Kidney (tissue), 14 donors: Measurements from ENCODE around the gene PFKL. TPM values are rescaled to one million over a fixed set of nuclear protein-coding genes. Genes with fewer than 3 reads are reported as not detected.

Experiments
- DNase-seq, 5 donors: peaks; one replicate each; pipeline ENCODE4 v3.0.0-alpha.2; 2013 to 2020
- FAIRE-seq: peaks from 2 replicates; lab custom pipeline; 2012; peaks lifted over from hg19 to GRCh38; lab: Jason Lieb, UNC
- H3K27ac ChIP-seq, 2 donors: one replicate each; pipeline ENCODE4 v1.7.0; 2013; ENCODE audit warnings: low read depth in 2 of 2, low read length in 2 of 2, inconsistent platforms in 1 of 2
- H3K27me3 ChIP-seq: one replicate; pipeline ENCODE4 v1.7.1; 2013; ENCODE audit warnings: low read length, inconsistent platforms; ENCODE audit not compliant: control insufficient read depth, insufficient read depth
- H3K36me3 ChIP-seq, 3 donors: one replicate each; pipeline versions ENCODE4 v1.7.0 to v1.7.1; 2013; ENCODE audit warnings: low read length in 3 of 3, control low read depth in 1 of 3, inconsistent platforms in 1 of 3; ENCODE audit not compliant: insufficient read depth in 3 of 3, control insufficient read depth in 2 of 3
- H3K4me1 ChIP-seq, 3 donors: one replicate each; pipeline versions ENCODE4 v1.7.0 to v1.7.1; 2013; ENCODE audit warnings: low read length in 3 of 3, inconsistent platforms in 1 of 3, low read depth in 1 of 3; ENCODE audit not compliant: control insufficient read depth in 2 of 3, insufficient read depth in 2 of 3
- H3K4me3 ChIP-seq, 3 donors: one replicate each; pipeline versions ENCODE4 v1.7.0 to v1.8.1; 2013; ENCODE audit warnings: low read length in 3 of 3, control low read depth in 1 of 3, inconsistent platforms in 1 of 3
- H3K9ac ChIP-seq, 3 donors: one replicate each; pipeline versions ENCODE4 v1.7.0 to v1.7.1; 2013; ENCODE audit warnings: low read length in 3 of 3, control low read depth in 1 of 3, inconsistent platforms in 1 of 3
- H3K9me3 ChIP-seq, 3 donors: one replicate each; pipeline versions ENCODE4 v1.7.0 to v1.7.1; 2013; ENCODE audit warnings: low read length in 3 of 3, control low read depth in 1 of 3, inconsistent platforms in 1 of 3; ENCODE audit not compliant: control insufficient read depth in 2 of 3, insufficient read depth in 1 of 3
- intact Hi-C: fragments of 100-400 bp; cut with DNase I; formaldehyde crosslinking; loops from one replicate; pipeline ENCODE4 v1.11.1; 2022
- polyA plus RNA-seq: library from polyadenylated mRNA; stranded (reverse); fragments of 350-450 nt; fragmentation: Illumina TruSeq; extraction: RNeasy Lipid Tissue Mini Kit (QIAGEN cat#74804); gene quantifications from one replicate; pipeline ENCODE4 v1.2.3, GENCODE V29; 2014; ENCODE audit warnings: low read depth, low replicate concordance; ENCODE audit not compliant: insufficient read depth
- total RNA-seq: library from RNA; stranded (reverse); fragmentation: NEBNext Ultra II Directional; extraction: Animal tissue kit (Norgen Biotek cat#: 25700); gene quantifications from one replicate; pipeline ENCODE4 v1.2.1, GENCODE V29; 2021
- TF ChIP-seq, protein P1 (sequence below): IDR thresholded peaks from 3 replicates; pipeline ENCODE4 v1.5.1; 2012; ENCODE audit warnings: mild to moderate bottlenecking, moderate library complexity, borderline replicate concordance; ENCODE audit not compliant: insufficient read depth; ENCODE audit errors: extremely low read depth
- donor health status: control.
- donor health status: control.
- donor health status: control.
- donor health status: control.
- donor health status: control.
- donor health status: DM: yes; HTN: yes; CAD: no.
- donor health status: Normal renal cell carcinoma (clear cell type).

Gene PFKL
- total and polyA plus RNA-seq, 2 donors from 2014 or later: 155 to 197 TPM

DNA sequence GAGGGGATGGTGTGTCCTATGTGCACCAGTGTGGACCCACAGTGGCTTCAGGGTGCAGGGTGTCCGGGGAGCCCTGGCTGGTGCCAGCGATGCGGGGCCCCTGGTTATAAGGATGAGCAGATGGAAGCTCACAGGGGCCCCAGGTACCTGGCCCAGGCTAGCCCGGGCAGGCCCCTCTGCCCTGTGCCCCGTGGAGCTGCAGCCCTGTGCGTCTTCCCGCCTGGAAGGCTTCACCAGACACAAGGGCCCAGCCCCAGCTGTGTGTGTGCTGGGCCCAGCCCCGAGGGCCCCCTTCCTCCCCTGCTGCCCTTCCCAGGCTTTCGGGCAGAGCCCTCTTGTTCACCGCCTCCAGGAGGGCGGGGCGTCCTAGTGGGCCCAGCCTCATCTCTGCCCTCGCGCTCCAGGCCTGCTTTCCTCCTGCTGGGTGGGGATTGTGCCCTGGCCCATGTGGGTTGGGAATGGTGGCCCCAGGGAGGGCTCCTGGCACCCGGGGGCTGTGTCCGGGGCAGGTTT, 15.9 kb downstream of the PFKL start:
- TF ChIP-seq, protein P1, sequence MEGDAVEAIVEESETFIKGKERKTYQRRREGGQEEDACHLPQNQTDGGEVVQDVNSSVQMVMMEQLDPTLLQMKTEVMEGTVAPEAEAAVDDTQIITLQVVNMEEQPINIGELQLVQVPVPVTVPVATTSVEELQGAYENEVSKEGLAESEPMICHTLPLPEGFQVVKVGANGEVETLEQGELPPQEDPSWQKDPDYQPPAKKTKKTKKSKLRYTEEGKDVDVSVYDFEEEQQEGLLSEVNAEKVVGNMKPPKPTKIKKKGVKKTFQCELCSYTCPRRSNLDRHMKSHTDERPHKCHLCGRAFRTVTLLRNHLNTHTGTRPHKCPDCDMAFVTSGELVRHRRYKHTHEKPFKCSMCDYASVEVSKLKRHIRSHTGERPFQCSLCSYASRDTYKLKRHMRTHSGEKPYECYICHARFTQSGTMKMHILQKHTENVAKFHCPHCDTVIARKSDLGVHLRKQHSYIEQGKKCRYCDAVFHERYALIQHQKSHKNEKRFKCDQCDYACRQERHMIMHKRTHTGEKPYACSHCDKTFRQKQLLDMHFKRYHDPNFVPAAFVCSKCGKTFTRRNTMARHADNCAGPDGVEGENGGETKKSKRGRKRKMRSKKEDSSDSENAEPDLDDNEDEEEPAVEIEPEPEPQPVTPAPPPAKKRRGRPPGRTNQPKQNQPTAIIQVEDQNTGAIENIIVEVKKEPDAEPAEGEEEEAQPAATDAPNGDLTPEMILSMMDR: no peak
- Histone ChIP-seq H3K9ac (no peak overlapping the region), H3K27ac (no peak overlapping the region), H3K27me3 (no peaks in the 10 kb centered on the region), H3K4me3 (no peak overlapping the region), H3K4me1 (no peaks in the 10 kb centered on the region), H3K9me3 (no peaks in the 10 kb centered on the region), H3K36me3 (peaks cover 5 to 52% (median 19%) of the 10 kb centered on the region in 3 donors)
- FAIRE-seq (no peak), DNase-seq (no peak)
- intact Hi-C loops: no loop called here

DNA sequence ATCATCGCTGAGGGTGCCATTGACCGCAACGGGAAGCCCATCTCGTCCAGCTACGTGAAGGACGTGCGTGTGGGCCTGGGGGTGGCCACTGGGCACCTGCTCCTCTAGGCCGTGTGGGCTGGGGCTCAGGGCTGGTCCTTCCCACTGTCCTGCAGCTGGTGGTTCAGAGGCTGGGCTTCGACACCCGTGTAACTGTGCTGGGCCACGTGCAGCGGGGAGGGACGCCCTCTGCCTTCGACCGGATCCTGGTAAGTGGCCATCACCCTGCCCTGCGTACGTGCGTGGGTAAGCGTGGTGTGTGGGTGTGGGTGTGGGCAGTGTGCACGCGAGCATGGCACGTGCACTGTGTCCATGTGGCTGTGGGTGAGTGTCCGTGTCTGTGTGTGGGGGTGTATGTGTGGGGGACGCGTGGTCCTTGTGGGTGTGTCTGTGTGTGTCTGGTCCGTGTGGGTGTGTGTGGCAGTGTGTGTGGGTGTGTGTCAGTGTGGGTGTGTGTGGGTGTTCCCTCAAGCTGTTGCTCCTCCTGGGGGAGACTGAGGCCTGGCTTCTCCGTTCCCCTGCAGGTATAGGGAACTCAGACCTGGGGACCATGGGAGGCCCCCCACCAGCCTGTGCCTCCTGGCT, 16.5 kb downstream of the PFKL start:
- no peak overlapping the region for H3K4me3 ChIP-seq
- H3K27me3 ChIP-seq: no peaks in the 10 kb centered on the region
- intact Hi-C loops: no loop called here
- H3K36me3 ChIP-seq: peaks cover under 1 to 46% (median 15%) of the 10 kb centered on the region in 3 donors
- TF ChIP-seq, protein P1: no peak
- no peak overlapping the region for H3K27ac ChIP-seq
- FAIRE-seq: no peak
- no peak for DNase-seq
- no peak overlapping the region for H3K9ac ChIP-seq
- H3K9me3 ChIP-seq: no peaks in the 10 kb centered on the region
- no peaks in the 10 kb centered on the region for H3K4me1 ChIP-seq

DNA sequence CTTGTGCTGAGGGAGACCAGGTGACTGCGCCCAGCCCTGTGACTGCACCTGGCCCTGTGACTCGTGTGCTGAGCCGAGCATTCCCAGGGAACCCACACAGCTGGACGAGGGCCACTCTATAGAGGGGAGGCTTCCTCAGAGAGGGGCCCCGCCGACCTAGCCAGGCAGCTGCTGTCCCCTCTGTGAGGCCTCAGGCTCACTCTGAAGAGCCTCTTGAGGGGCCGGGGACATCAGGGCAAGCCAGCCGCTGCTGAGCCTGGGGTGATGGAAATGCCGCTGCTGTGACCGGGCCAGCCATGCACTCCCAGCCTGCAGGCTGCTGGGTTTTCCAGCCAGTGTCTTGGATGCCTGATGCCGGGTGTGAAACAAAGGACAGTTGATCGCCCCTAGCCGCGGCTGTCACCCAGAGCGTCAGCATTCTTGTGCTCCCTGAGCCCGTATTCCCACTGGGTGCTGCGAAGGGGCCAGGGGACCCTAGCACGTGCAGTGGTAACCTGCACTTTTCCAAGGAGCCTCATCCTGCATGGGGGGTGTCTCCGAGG, 17.5 kb downstream of the PFKL start:
- FAIRE-seq (no peak), DNase-seq (no peak)
- H3K4me1 ChIP-seq: no peaks in the 10 kb centered on the region
- H3K36me3 ChIP-seq: peaks cover 0 to 39% (median 15%) of the 10 kb centered on the region in 3 donors
- H3K9ac ChIP-seq: no peak overlapping the region
- H3K4me3 ChIP-seq: no peak overlapping the region
- intact Hi-C loops: no loop called here
- TF ChIP-seq, protein P1: no peak
- H3K27ac ChIP-seq: no peak overlapping the region
- no peaks in the 10 kb centered on the region for H3K9me3 ChIP-seq
- H3K27me3 ChIP-seq: no peaks in the 10 kb centered on the region
